Hepatocyte (in vitro differentiated cells): ENCODE measurements around the gene ALG2.

Experiments used
- CTCF ChIP-seq: fragments of 200-600 bp; sonication (generic); IDR thresholded peaks from 2 replicates; pipeline ENCODE4 v1.5.1; 2016; ENCODE audit warnings: antibody characterized with exemption, mild to moderate bottlenecking; ENCODE audit not compliant: poor library complexity
- EZH2 ChIP-seq: fragments of 200-600 bp; sonication (generic); IDR thresholded peaks from 2 replicates; pipeline ENCODE4 v1.6.1; 2016; ENCODE audit warnings: antibody characterized with exemption, mild to moderate bottlenecking, borderline replicate concordance
- EZH2phosphoT487 ChIP-seq: fragments of 200-600 bp; sonication (generic); IDR thresholded peaks from one replicate; pipeline ENCODE4 v1.6.1; 2018; ENCODE audit warnings: antibody characterized with exemption, mild to moderate bottlenecking, low read depth, moderate library complexity; ENCODE audit not compliant: unreplicated experiment, severe bottlenecking

- no peak for TF ChIP-seq CTCF
- no peak for TF ChIP-seq EZH2
- no peak for TF ChIP-seq EZH2phosphoT487
These were observed 19.4 kb upstream of the ALG2 start for GRCh38 chr9:99241106-99241505.
